Body of pancreas (tissue), 4 donors: Measurements from ENCODE around the gene ABCB6. TPM values are rescaled to one million over a fixed set of nuclear protein-coding genes. Genes with fewer than 3 reads are reported as not detected.

Experiments
- ATAC-seq: fragments of 150-250 bp; one replicate; pipeline ENCODE4 v1.9.1; 2016
- DNase-seq, 4 donors: peaks; one replicate each; pipeline ENCODE4 v3.0.0-alpha.2; 2019
- H3K27ac ChIP-seq, 4 donors: fragments of 200-600 bp; sonication (generic); 1 replicate in 3 of 4; 2 replicates in 1 of 4; pipeline versions ENCODE4 v1.5.1 to v1.6.1; 2016 to 2019; ENCODE audit warnings: mild to moderate bottlenecking in 1 of 4, mixed read lengths in 1 of 4, moderate library complexity in 1 of 4
- H3K27me3 ChIP-seq, 2 donors: fragments of 200-600 bp; sonication (generic); one replicate each; pipeline ENCODE4 v1.6.0; 2016; ENCODE audit warnings: mild to moderate bottlenecking in 1 of 2
- H3K36me3 ChIP-seq, 2 donors: fragments of 200-600 bp; sonication (generic); replicated peaks in 1 of 2; 2 replicates each; pipeline ENCODE4 v1.5.1; 2016; ENCODE audit warnings: low read depth in 2 of 2; ENCODE audit not compliant: insufficient read depth in 1 of 2
- H3K4me1 ChIP-seq: fragments of 200-600 bp; sonication (generic); one replicate; pipeline ENCODE4 v1.6.0; 2016
- H3K4me3 ChIP-seq, 2 donors: fragments of 200-600 bp; sonication (generic); 1 replicate in 1 of 2; 2 replicates in 1 of 2; pipeline ENCODE4 v1.5.1; 2016 to 2019
- H3K9me3 ChIP-seq, 3 donors: fragments of 200-600 bp; sonication (generic); 1 replicate in 2 of 3; 2 replicates in 1 of 3; pipeline ENCODE4 v1.5.1; 2016
- CTCF ChIP-seq, 7 experiments: fragments of 450-650 bp in 4 of 7; fragments of 200-600 bp in 3 of 7; sonication (generic) in 3 of 7; IDR thresholded peaks; one replicate each; pipeline ENCODE4 v1.5.1; 2016 to 2019; ENCODE audit warnings: antibody characterized with exemption in 7 of 7
- POLR2A ChIP-seq, 3 donors: fragments of 450-650 bp; IDR thresholded peaks; one replicate each; pipeline ENCODE4 v1.6.1; 2016; ENCODE audit warnings: antibody characterized with exemption in 3 of 3, mild to moderate bottlenecking in 2 of 3
- WGBS, 2 donors: methylation state at CpG; one replicate each; pipeline ENCODE4 v1.1.5; 2017; 5-methylcytosine and 5-hydroxymethylcytosine counted together
- intact Hi-C: fragments of 100-400 bp; cut with DNase I; formaldehyde crosslinking; loops from one replicate; pipeline ENCODE4 v1.15.1; 2023
- total RNA-seq, 2 donors: library from RNA; depleted of rRNA; stranded (reverse); fragments of >200 nt; gene quantifications; one replicate each; pipeline ENCODE4 v1.1.0, GENCODE V29; 2016

Gene ABCB6
- total RNA-seq, 2 donors from 2014 or later, result 10.5 to 11.7 TPM

- Histone ChIP-seq H3K36me3 (peaks cover 0 to 2% of the 10 kb centered on the region in 2 donors), H3K4me3 (no peak overlapping the region), H3K27ac (peak overlapping the region; percentile 80 to 96 (median 94)), H3K27me3 (no peaks in the 10 kb centered on the region), H3K9me3 (no peaks in the 10 kb centered on the region), H3K4me1 (peaks cover 87% of the 10 kb centered on the region)
- DNase-seq, result no peak
- intact Hi-C loops, result no loop called here
- ATAC-seq, result no peak
- TF ChIP-seq CTCF (IDR thresholded peaks at IDR 0.05) (no peak), POLR2A (IDR thresholded peaks at IDR 0.05) (no peak)
- WGBS, 2 donors, result 77 to 80% methylated on average over 20 to 22 of the region's 22 CpGs
Observed at GRCh38 chr2:219250049-219250781, 31.5 kb upstream of the ABCB6 start.

- peaks cover 0 to 2% of the 10 kb centered on the region in 2 donors for H3K36me3 ChIP-seq
- TF ChIP-seq CTCF (IDR thresholded peaks at IDR 0.05), result peak in 1 of 7 experiments; percentile 6
- TF ChIP-seq POLR2A (IDR thresholded peaks at IDR 0.05), result peak; percentile 31 to 65 (median 61)
- peak overlapping the region; percentile 80 to 96 (median 94) for H3K27ac ChIP-seq
- DNase-seq (peak; percentile 86 to 93 (median 90)), ATAC-seq (peak; percentile 74)
- no peaks in the 10 kb centered on the region for H3K27me3 ChIP-seq
- no peaks in the 10 kb centered on the region for H3K9me3 ChIP-seq
- no peak overlapping the region for H3K4me3 ChIP-seq
- WGBS, 2 donors, result 2 to 9% methylated on average over 5 to 7 of the region's 7 CpGs
- H3K4me1 ChIP-seq, result peaks cover 87% of the 10 kb centered on the region
- intact Hi-C loops, result no loop called here
Observed at GRCh38 chr2:219249203-219249980, 30.6 kb upstream of the ABCB6 start.

GRCh38 chr2:219248845-219249202, 30.1 kb upstream of the ABCB6 start:
- ATAC-seq (no peak), DNase-seq (no peak)
- Histone ChIP-seq H3K27ac (peak overlapping the region; percentile 80 to 96 (median 94)), H3K4me1 (peaks cover 87% of the 10 kb centered on the region), H3K36me3 (peaks cover 0 to 2% of the 10 kb centered on the region in 2 donors), H3K4me3 (no peak overlapping the region), H3K27me3 (no peaks in the 10 kb centered on the region), H3K9me3 (no peaks in the 10 kb centered on the region)
- intact Hi-C loops, result no loop called here
- WGBS, 2 donors, result 65 to 83% methylated on average over 2 of the region's 2 CpGs
- no peak for TF ChIP-seq CTCF (IDR thresholded peaks at IDR 0.05)
- no peak for TF ChIP-seq POLR2A (IDR thresholded peaks at IDR 0.05)

- H3K9me3 ChIP-seq, result no peaks in the 10 kb centered on the region
- ATAC-seq, result no peak
- 85 to 89% methylated on average over 12 to 17 of the region's 17 CpGs for WGBS, 2 donors
- H3K27me3 ChIP-seq, result no peaks in the 10 kb centered on the region
- peak in 1 of 4 donors; percentile 32 for DNase-seq
- peak overlapping the region; percentile 80 to 96 (median 94) for H3K27ac ChIP-seq
- H3K4me3 ChIP-seq, result no peak overlapping the region
- H3K36me3 ChIP-seq, result peaks cover 0 to 2% of the 10 kb centered on the region in 2 donors
- intact Hi-C loops, result no loop called here
- H3K4me1 ChIP-seq, result peaks cover 80% of the 10 kb centered on the region
- TF ChIP-seq POLR2A (IDR thresholded peaks at IDR 0.05), result no peak
- TF ChIP-seq CTCF (IDR thresholded peaks at IDR 0.05), result no peak
Observed at GRCh38 chr2:219247678-219248642, 29.2 kb upstream of the ABCB6 start.
